HUES64 (cell line): ENCODE measurements around the gene CWF19L2.
A peak's percentile ranks its signal among the peaks of the same experiment; 100 is the strongest.
"Not testable (repeated sequence)": the region's sequence is repeated elsewhere in the genome, so short reads cannot be mapped to it uniquely, and the experiment has no call there.

Experiments used
- H3K27ac ChIP-seq: 2 replicates; pipeline ENCODE4 v1.7.0; 2013; ENCODE audit warnings: low read depth, low read length, inconsistent platforms
- H3K27me3 ChIP-seq: 2 replicates; pipeline ENCODE4 v1.6.1; 2013; ENCODE audit warnings: mild to moderate bottlenecking, low read length; ENCODE audit not compliant: insufficient read depth
- H3K36me3 ChIP-seq: 2 replicates; pipeline ENCODE4 v1.6.1; 2013; ENCODE audit warnings: mild to moderate bottlenecking, low read length; ENCODE audit not compliant: insufficient read depth
- H3K4me1 ChIP-seq: 2 replicates; pipeline ENCODE4 v1.6.1; 2013; ENCODE audit warnings: mild to moderate bottlenecking, low read length, moderate library complexity; ENCODE audit not compliant: insufficient read depth
- H3K4me3 ChIP-seq: 2 replicates; pipeline ENCODE4 v1.5.1; 2013; ENCODE audit warnings: mild to moderate bottlenecking, low read length, moderate library complexity
- H3K9ac ChIP-seq: 2 replicates; pipeline ENCODE4 v1.6.1; 2013; ENCODE audit warnings: mild to moderate bottlenecking, low read depth, low read length
- H3K9me3 ChIP-seq: 2 replicates; pipeline ENCODE4 v1.6.1; 2013; ENCODE audit warnings: low read depth, low read length; ENCODE audit not compliant: insufficient read depth
- WGBS: fragments of 150-250, 120-280 bp; methylation state at CpG from one replicate; pipeline ENCODE4 v1.1.7; 2013; ENCODE audit warnings: missing lambda C conversion rate; 5-methylcytosine and 5-hydroxymethylcytosine counted together

The CWF19L2 gene

GRCh38 chr11:107438148-107438547 is 19.5 kb downstream of the CWF19L2 start:
- Histone ChIP-seq H3K9ac (no peak overlapping the region), H3K27ac (no peak overlapping the region), H3K9me3 (no peaks in the 10 kb centered on the region), H3K4me1 (no peaks in the 10 kb centered on the region), H3K27me3 (no peaks in the 10 kb centered on the region), H3K36me3 (peaks cover 61% of the 10 kb centered on the region), H3K4me3 (no peak overlapping the region)
- no CpG with 5 or more reads among the region's 1 CpG for WGBS

- Histone ChIP-seq H3K4me3 (no peak overlapping the region), H3K9ac (no peak overlapping the region), H3K36me3 (peaks cover 23% of the 10 kb centered on the region), H3K9me3 (no peaks in the 10 kb centered on the region), H3K4me1 (no peaks in the 10 kb centered on the region), H3K27ac (no peak overlapping the region), H3K27me3 (no peaks in the 10 kb centered on the region)
- WGBS = 100% methylated on average over 1 of the region's 3 CpGs
Observed at GRCh38 chr11:107430525-107430924, 27.1 kb downstream of the CWF19L2 start.

GRCh38 chr11:107427569-107428180 is 29.9 kb downstream of the CWF19L2 start:
- WGBS = 92% methylated on average over 2 of the region's 2 CpGs
- Histone ChIP-seq H3K9me3 (no peaks in the 10 kb centered on the region), H3K27me3 (no peaks in the 10 kb centered on the region), H3K36me3 (peaks cover 17% of the 10 kb centered on the region), H3K4me1 (no peaks in the 10 kb centered on the region), H3K4me3 (no peak overlapping the region), H3K27ac (no peak overlapping the region), H3K9ac (no peak overlapping the region)

GRCh38 chr11:107413352-107413751 is 44.3 kb downstream of the CWF19L2 start:
- H3K9me3 ChIP-seq = no peaks in the 10 kb centered on the region
- no peak overlapping the region for H3K4me3 ChIP-seq
- H3K27me3 ChIP-seq = no peaks in the 10 kb centered on the region
- no peak overlapping the region for H3K9ac ChIP-seq
- H3K4me1 ChIP-seq = no peaks in the 10 kb centered on the region
- H3K27ac ChIP-seq = no peak overlapping the region
- 94% methylated on average over 1 of the region's 1 CpG for WGBS
- peaks cover 28% of the 10 kb centered on the region for H3K36me3 ChIP-seq

- Histone ChIP-seq H3K4me1 (no peaks in the 10 kb centered on the region), H3K9ac (no peak overlapping the region), H3K36me3 (peaks cover 27% of the 10 kb centered on the region), H3K27me3 (no peaks in the 10 kb centered on the region), H3K4me3 (no peak overlapping the region), H3K9me3 (no peaks in the 10 kb centered on the region), H3K27ac (no peak overlapping the region)
- 100% methylated on average over 1 of the region's 1 CpG for WGBS
Observed at GRCh38 chr11:107408762-107409211, 48.8 kb downstream of the CWF19L2 start.

- Histone ChIP-seq H3K4me3 (no peak overlapping the region), H3K9ac (no peak overlapping the region), H3K27ac (no peak overlapping the region), H3K36me3 (peaks cover 13% of the 10 kb centered on the region), H3K27me3 (no peaks in the 10 kb centered on the region), H3K9me3 (no peaks in the 10 kb centered on the region), H3K4me1 (no peaks in the 10 kb centered on the region)
- WGBS = 100% methylated on average over 1 of the region's 1 CpG
Observed at GRCh38 chr11:107405260-107405659, 52.4 kb downstream of the CWF19L2 start.

GRCh38 chr11:107401131-107401530 is 56.5 kb downstream of the CWF19L2 start:
- H3K27me3 ChIP-seq, H3K9ac ChIP-seq, H3K4me3 ChIP-seq, H3K36me3 ChIP-seq, H3K27ac ChIP-seq, H3K9me3 ChIP-seq: not testable (repeated sequence)
- 95% methylated on average over 2 of the region's 2 CpGs for WGBS
- peaks cover 18% of the 10 kb centered on the region for H3K4me1 ChIP-seq

- Histone ChIP-seq H3K9ac (peak overlapping the region; percentile 53; the same call in 1 of the 2 replicates), H3K27me3 (no peaks in the 10 kb centered on the region), H3K9me3 (no peaks in the 10 kb centered on the region), H3K4me3 (0 out of 2 replicates have a peak overlapping the region, but pooled peaks have one; percentile 9), H3K4me1 (peaks cover 18% of the 10 kb centered on the region), H3K27ac (peak overlapping the region; percentile 86), H3K36me3 (peaks cover 10% of the 10 kb centered on the region)
- 44% methylated on average over 4 of the region's 4 CpGs for WGBS
Observed at GRCh38 chr11:107397357-107397756, 60.3 kb downstream of the CWF19L2 start.

- no peak overlapping the region for H3K4me3 ChIP-seq
- WGBS = 90% methylated on average over 1 of the region's 3 CpGs
- no peaks in the 10 kb centered on the region for H3K27me3 ChIP-seq
- H3K4me1 ChIP-seq = peaks cover 13% of the 10 kb centered on the region
- H3K9ac ChIP-seq = no peak overlapping the region
- H3K27ac ChIP-seq = no peak overlapping the region
- H3K36me3 ChIP-seq = peaks cover 42% of the 10 kb centered on the region
- H3K9me3 ChIP-seq = no peaks in the 10 kb centered on the region
Observed at GRCh38 chr11:107392611-107393010, 65.0 kb downstream of the CWF19L2 start.

GRCh38 chr11:107390701-107391100 is 66.9 kb downstream of the CWF19L2 start:
- not testable (repeated sequence) for H3K27ac ChIP-seq, H3K4me3 ChIP-seq, H3K27me3 ChIP-seq, H3K9me3 ChIP-seq, H3K4me1 ChIP-seq, H3K9ac ChIP-seq
- peaks cover 43% of the 10 kb centered on the region for H3K36me3 ChIP-seq
- WGBS = 95% methylated on average over 4 of the region's 4 CpGs

- Histone ChIP-seq H3K4me3 (no peak overlapping the region), H3K9me3 (no peaks in the 10 kb centered on the region), H3K27me3 (no peaks in the 10 kb centered on the region), H3K9ac (no peak overlapping the region), H3K4me1 (no peaks in the 10 kb centered on the region), H3K27ac (no peak overlapping the region), H3K36me3 (peaks cover 41% of the 10 kb centered on the region)
- 88% methylated on average over 6 of the region's 6 CpGs for whole genome bisulfite sequencing
Observed at GRCh38 chr11:107387666-107388065, 70.0 kb downstream of the CWF19L2 start.
